Measurements from ENCODE around the gene NR2E1. TPM values are rescaled to one million over a fixed set of nuclear protein-coding genes. Genes with fewer than 3 reads are reported as not detected.

NR2E1 gene
- total RNA-seq, 1 donor from 2014 or later: not detected

DNA sequence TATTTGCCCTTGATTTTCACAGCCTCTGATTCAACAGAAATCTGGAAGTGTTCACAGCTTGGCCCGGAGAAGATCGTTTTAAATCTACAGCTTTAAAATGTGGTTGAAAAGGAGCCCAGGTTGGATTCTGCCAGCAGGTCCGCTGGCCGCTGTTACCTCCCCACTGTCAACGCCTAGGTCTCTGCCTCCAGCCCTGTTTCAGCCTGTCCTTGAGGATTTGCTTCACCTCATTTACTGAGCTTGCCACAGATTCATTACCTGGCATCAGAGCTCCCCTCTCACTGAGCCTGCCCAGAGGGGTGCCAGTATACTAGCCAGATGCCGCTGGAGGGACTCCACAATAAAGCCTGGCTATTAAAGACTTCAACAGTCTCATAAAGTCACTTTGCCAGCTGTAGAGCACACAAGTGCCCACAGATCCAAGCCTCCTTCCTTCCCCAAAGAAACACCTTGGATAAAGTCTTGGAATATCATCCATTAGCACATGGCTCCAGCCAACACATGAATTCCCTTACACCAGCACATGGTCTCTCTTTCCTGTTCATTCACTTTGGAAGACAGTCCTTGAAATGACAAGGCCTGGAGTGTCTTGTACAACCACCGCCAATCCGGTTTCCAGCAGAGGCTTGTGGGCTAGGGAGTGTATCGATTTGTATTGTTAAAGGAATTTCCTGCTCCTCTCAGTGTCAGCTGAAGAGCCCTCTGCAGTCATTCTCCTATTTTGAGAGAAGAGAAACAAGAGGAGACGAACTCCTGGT is 9.5 kb upstream of the NR2E1 start:
- DNase-seq (ENCODE audit: low read depth in 2 of 2): no peak

GRCh38 chr6:108156938-108157233 is 8.9 kb upstream of the NR2E1 start:
- no peak for DNase-seq (ENCODE audit: low read depth in 2 of 2)

GRCh38 chr6:108157234-108157980 is 8.4 kb upstream of the NR2E1 start:
- DNase-seq (ENCODE audit: low read depth in 2 of 2): no peak

- no peak for DNase-seq (ENCODE audit: low read depth in 2 of 2)
Observed at GRCh38 chr6:108157981-108158525, 7.8 kb upstream of the NR2E1 start.

- no peak for DNase-seq (ENCODE audit: low read depth in 2 of 2)
Observed at GRCh38 chr6:108159981-108160380, 5.8 kb upstream of the NR2E1 start.

DNA sequence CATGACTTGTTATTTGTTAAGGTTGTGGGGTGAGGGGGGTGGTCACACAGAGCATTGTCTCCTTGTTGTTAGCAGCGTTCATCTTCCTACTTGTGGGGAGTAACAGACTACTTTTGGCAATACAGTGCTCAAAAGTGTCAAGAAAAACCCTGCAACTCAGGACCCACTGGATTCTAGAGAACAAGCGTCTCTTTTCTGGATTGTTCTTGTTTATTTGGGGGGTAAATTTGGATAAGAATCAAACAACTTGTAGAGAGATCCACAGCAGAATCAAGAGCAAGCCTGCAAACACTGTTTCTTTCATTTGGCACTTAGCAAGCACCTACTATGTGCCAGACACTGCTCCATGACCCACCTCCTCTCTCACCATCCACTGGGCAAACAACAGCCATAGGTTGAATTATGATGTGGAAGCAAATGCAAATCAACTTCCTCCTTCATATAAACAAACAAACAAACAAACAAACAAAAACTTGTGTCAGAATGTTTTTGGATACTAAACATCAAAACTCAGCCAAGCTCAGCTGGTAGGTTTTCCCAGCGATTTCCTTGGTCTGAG is 4.0 kb upstream of the NR2E1 start:
- no peak for DNase-seq (ENCODE audit: low read depth in 2 of 2)

GRCh38 chr6:108163267-108163643 is 2.6 kb upstream of the NR2E1 start:
- no peak for DNase-seq (ENCODE audit: low read depth in 2 of 2)

GRCh38 chr6:108163644-108164542 is 1.9 kb upstream of the NR2E1 start:
- DNase-seq (ENCODE audit: low read depth in 2 of 2): no peak

GRCh38 chr6:108164543-108164814 is 1.3 kb upstream of the NR2E1 start:
- DNase-seq (ENCODE audit: low read depth in 2 of 2): no peak

GRCh38 chr6:108164815-108165706 is 761 bp upstream of the NR2E1 start:
- DNase-seq (ENCODE audit: low read depth in 2 of 2): no peak

DNA sequence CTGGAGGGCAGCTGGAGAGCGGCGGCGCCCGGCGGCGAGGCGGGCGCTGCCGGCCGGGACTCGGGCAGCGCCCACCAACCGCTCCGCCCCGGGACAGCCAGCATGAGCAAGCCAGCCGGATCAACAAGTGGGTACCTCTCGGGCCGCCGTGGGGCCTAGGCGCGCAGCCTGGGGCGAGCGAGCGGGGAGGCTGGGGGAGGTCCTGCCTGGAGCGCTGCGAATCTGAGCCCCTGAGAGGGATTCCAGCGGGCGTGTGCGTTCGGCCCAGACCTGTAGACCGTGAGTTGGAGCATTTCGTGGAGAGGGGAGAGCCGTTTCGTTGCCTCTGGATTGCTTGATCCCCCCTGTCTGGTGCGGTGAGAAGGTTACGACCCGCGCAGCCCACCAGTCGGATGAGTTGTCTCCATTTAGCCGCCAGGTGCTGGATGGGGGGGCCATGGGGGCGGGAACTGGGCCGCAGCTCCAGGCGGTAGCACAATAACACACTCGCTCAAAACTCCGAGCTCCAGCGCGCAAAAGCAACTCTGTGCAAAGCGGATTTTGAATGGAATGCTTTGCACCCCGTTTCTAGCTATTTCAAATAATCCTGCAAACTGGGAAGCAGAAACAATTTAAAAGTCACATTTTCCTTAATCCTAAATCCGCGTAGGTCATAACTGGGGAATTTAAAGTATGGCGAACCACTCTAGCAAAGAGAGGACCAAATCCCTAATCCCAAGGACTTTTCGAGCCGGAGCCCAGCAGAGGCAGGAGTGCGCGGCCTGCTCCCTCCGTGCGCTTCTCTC is 1.0 kb downstream of the NR2E1 start:
- no peak for DNase-seq (ENCODE audit: low read depth in 2 of 2)

GRCh38 chr6:108167449-108168089 is 1.7 kb downstream of the NR2E1 start:
- DNase-seq (ENCODE audit: low read depth in 2 of 2): no peak

DNA sequence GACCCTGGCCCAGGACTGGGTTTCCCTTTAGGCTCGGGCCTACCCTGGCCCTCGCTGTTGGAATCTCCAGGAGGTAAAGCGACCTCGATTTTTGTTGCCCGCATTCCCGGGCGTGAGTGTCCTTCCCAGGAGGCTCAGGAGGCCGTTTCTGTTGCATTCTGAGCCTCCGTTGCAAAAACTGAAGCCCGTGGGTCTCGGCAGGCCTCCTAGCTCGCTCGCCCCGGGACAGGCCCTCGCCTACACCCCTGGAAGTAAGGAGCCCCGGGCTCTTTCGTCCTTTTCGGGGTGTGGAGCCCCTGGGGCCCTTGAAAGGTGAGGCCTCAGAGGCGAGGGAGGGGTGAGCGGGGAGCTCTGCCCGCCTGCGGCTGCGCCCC is 2.3 kb downstream of the NR2E1 start:
- no peak for DNase-seq (ENCODE audit: low read depth in 2 of 2)

- peak; percentile 35 to 50 for DNase-seq (ENCODE audit: low read depth in 2 of 2)
Observed at GRCh38 chr6:108168501-108169463, 3.0 kb downstream of the NR2E1 start.

- no peak for DNase-seq (ENCODE audit: low read depth in 2 of 2)
Observed at GRCh38 chr6:108169464-108170331, 3.9 kb downstream of the NR2E1 start.

- no peak for DNase-seq (ENCODE audit: low read depth in 2 of 2)
Observed at GRCh38 chr6:108170332-108171290, 4.8 kb downstream of the NR2E1 start.
